Naive thymus-derived CD4-positive, alpha-beta T cell (primary cell): ENCODE results near the gene ANKRD9. TPM values are rescaled to one million over a fixed set of nuclear protein-coding genes. Genes with fewer than 3 reads are reported as not detected.
A peak's percentile ranks its signal among the peaks of the same experiment; 100 is the strongest.

Experiments
- ATAC-seq: fragments of 150-1000 bp; cut with Tn5 transposase; 2 replicates; pipeline ENCODE4 v1.10.0; 2021; ENCODE audit warnings: mild to moderate bottlenecking, moderate library complexity
- CTCF ChIA-PET: fragments of 350-600 bp; sonication (Branson Sonifier 250); formaldehyde crosslinking; loops from one replicate; lab custom pipeline; 2021; ENCODE audit warnings: antibody characterized with exemption; lab: Charles Lee
- POLR2A ChIA-PET: fragments of 350-600 bp; sonication (Branson Sonifier 250); formaldehyde crosslinking; loops from one replicate; lab custom pipeline; 2021; ENCODE audit warnings: antibody characterized with exemption, inconsistent platforms; lab: Charles Lee
- DNase-seq, 9 donors: peaks; one replicate each; pipeline versions ENCODE4 v3.0.0 to v3.0.0-alpha.2; 2020 to 2022; ENCODE audit warnings: mixed read lengths in 1 of 9
- H3K27ac ChIP-seq: one replicate; pipeline ENCODE4 v1.7.0; 2013; ENCODE audit warnings: mild to moderate bottlenecking, low read depth, low read length, moderate library complexity
- H3K27me3 ChIP-seq, 2 donors: one replicate each; pipeline ENCODE4 v1.7.0; 2013; ENCODE audit warnings: low read length in 2 of 2, mild to moderate bottlenecking in 2 of 2, moderate library complexity in 2 of 2; ENCODE audit not compliant: control insufficient read depth in 2 of 2, insufficient read depth in 2 of 2
- H3K36me3 ChIP-seq, 3 experiments: 1 replicate in 2 of 3; 2 replicates in 1 of 3; pipeline ENCODE4 v1.7.0; 2013; ENCODE audit warnings: low read length in 3 of 3, mild to moderate bottlenecking in 3 of 3, moderate library complexity in 1 of 3; ENCODE audit not compliant: insufficient read depth in 3 of 3, control insufficient read depth in 2 of 3
- H3K4me1 ChIP-seq, 2 donors: one replicate each; pipeline ENCODE4 v1.7.0; 2013; ENCODE audit warnings: low read length in 2 of 2, mild to moderate bottlenecking in 2 of 2, moderate library complexity in 1 of 2; ENCODE audit not compliant: control insufficient read depth in 2 of 2, insufficient read depth in 2 of 2
- H3K4me3 ChIP-seq: 2 replicates; pipeline ENCODE4 v1.7.0; 2013; ENCODE audit warnings: mild to moderate bottlenecking, low read length
- H3K9me3 ChIP-seq, 3 experiments: 1 replicate in 2 of 3; 2 replicates in 1 of 3; pipeline ENCODE4 v1.7.0; 2013; ENCODE audit warnings: low read length in 3 of 3; ENCODE audit not compliant: control insufficient read depth in 2 of 3
- H3K27ac Mint-ChIP-seq, 9 donors: one replicate each; pipeline ENCODE4 v1.8.0; 2020 to 2022; ENCODE audit warnings: mixed read lengths in 9 of 9, mild to moderate bottlenecking in 8 of 9, moderate library complexity in 5 of 9, inconsistent platforms in 2 of 9
- H3K27me3 Mint-ChIP-seq, 5 donors: one replicate each; pipeline ENCODE4 v1.8.0; 2021 to 2022; ENCODE audit warnings: mixed read lengths in 5 of 5, mild to moderate bottlenecking in 1 of 5
- H3K36me3 Mint-ChIP-seq, 5 donors: one replicate each; pipeline ENCODE4 v1.8.0; 2020 to 2022; ENCODE audit warnings: mixed read lengths in 5 of 5, mild to moderate bottlenecking in 3 of 5, inconsistent platforms in 1 of 5
- H3K4me1 Mint-ChIP-seq, 7 donors: one replicate each; pipeline ENCODE4 v1.8.0; 2020 to 2022; ENCODE audit warnings: mixed read lengths in 7 of 7, mild to moderate bottlenecking in 3 of 7, inconsistent platforms in 1 of 7
- H3K4me3 Mint-ChIP-seq, 10 donors: one replicate each; pipeline ENCODE4 v1.8.0; 2020 to 2022; ENCODE audit warnings: mild to moderate bottlenecking in 10 of 10, mixed read lengths in 10 of 10, moderate library complexity in 6 of 10, inconsistent platforms in 2 of 10
- H3K9me3 Mint-ChIP-seq, 11 donors: one replicate each; pipeline ENCODE4 v1.8.0; 2020 to 2022; ENCODE audit warnings: mixed read lengths in 11 of 11, mild to moderate bottlenecking in 4 of 11, inconsistent platforms in 1 of 11, moderate library complexity in 1 of 11
- intact Hi-C, 2 donors: fragments of 100-400 bp; cut with micrococcal nuclease; formaldehyde crosslinking; loops; one replicate each; pipeline ENCODE4 v1.15.1; 2023
- polyA plus RNA-seq, 2 donors: library from polyadenylated mRNA; unstranded; fragments of 300-500 nt; fragmentation: Illumina TruSeq; gene quantifications; one replicate each; pipeline ENCODE4 v1.2.3, GENCODE V29; 2021
- total RNA-seq, 6 experiments: library from RNA in 5 of 6; stranded (reverse) in 5 of 6; gene quantifications; 1 replicate in 5 of 6; 2 replicates in 1 of 6; pipeline ENCODE4 v1.2.3 and lab custom pipeline; 2021 to 2026

ANKRD9 gene
- total and polyA plus RNA-seq, 7 experiments from 2014 or later = 0.26 to 8.1 (median 1.4) TPM

DNA sequence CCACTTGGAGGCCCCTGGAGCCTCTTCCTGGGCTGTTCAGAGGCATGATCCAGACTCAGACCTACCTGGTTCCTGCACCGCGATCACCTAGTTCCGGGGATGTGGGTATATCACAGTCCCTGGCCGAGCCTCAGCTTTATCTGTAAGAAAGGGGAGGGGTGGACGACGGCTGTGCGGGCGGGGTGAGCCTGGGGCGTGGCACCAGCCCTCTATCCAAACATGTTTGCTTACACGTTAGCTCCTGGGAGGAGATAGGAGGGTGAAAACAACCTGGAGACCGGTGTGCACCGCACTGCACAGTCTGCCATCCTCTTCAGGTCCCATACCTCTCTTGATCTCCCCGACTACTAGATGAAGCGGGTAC, 1.2 kb downstream of the ANKRD9 start:
- no peak overlapping the region for H3K4me3 ChIP-seq
- H3K4me1 ChIP-seq = peaks cover 4 to 14% of the 10 kb centered on the region in 2 donors
- Mint-ChIP-seq H3K36me3 (peaks cover 0 to 4% (median 0%) of the 10 kb centered on the region in 5 donors), H3K4me1 (peaks cover 0 to 21% (median 10%) of the 10 kb centered on the region in 7 donors), H3K4me3 (peak overlapping the region; percentile 49 to 85 (median 72)), H3K27ac (peak overlapping the region in 8 of 9 donors; percentile 28 to 74 (median 54)), H3K9me3 (peaks cover 0 to 2% (median 0%) of the 10 kb centered on the region in 11 donors), H3K27me3 (no peaks in the 10 kb centered on the region)
- no peaks in the 10 kb centered on the region for H3K27me3 ChIP-seq
- no peaks in the 10 kb centered on the region for H3K9me3 ChIP-seq
- DNase-seq = peak in 5 of 9 donors; percentile 21 to 34 (median 24)
- intact Hi-C loops = loop anchor here (2.0 kb wide), 3 partner anchors 16 to 192 kb away; no protein-coding TSS in a partner anchor
- POLR2A ChIA-PET = no interaction called here
- CTCF ChIA-PET = interaction anchor here (1.0 kb wide), 1 partner anchor 70 kb away, joined by 5 read pairs; no protein-coding TSS in a partner anchor
- no peak overlapping the region for H3K27ac ChIP-seq
- no peaks in the 10 kb centered on the region for H3K36me3 ChIP-seq
- ATAC-seq = no peak

- Histone ChIP-seq H3K27ac (no peak overlapping the region), H3K9me3 (no peaks in the 10 kb centered on the region), H3K36me3 (no peaks in the 10 kb centered on the region), H3K4me1 (peaks cover 4 to 14% of the 10 kb centered on the region in 2 donors), H3K27me3 (no peaks in the 10 kb centered on the region), H3K4me3 (no peak overlapping the region)
- ATAC-seq (no peak), DNase-seq (peak in 1 of 9 donors; percentile 20)
- ChIA-PET CTCF (interaction anchor here (1.0 kb wide), 1 partner anchor 69 kb away, joined by 5 read pairs; no protein-coding TSS in a partner anchor), POLR2A (no interaction called here)
- peaks cover 0 to 2% (median 0%) of the 10 kb centered on the region in 11 donors for H3K9me3 Mint-ChIP-seq
- peak overlapping the region; percentile 19 to 85 (median 72) for H3K4me3 Mint-ChIP-seq
- intact Hi-C loops = loop anchor here (2.0 kb wide), 3 partner anchors 17 to 191 kb away; no protein-coding TSS in a partner anchor
- peaks cover 0 to 4% (median 0%) of the 10 kb centered on the region in 5 donors for H3K36me3 Mint-ChIP-seq
- peaks cover 0 to 21% (median 10%) of the 10 kb centered on the region in 7 donors for H3K4me1 Mint-ChIP-seq
- H3K27me3 Mint-ChIP-seq = no peaks in the 10 kb centered on the region
- peak overlapping the region in 7 of 9 donors; percentile 22 to 74 (median 53) for H3K27ac Mint-ChIP-seq
Observed at GRCh38 chr14:102507857-102508312, 1.7 kb downstream of the ANKRD9 start.

DNA sequence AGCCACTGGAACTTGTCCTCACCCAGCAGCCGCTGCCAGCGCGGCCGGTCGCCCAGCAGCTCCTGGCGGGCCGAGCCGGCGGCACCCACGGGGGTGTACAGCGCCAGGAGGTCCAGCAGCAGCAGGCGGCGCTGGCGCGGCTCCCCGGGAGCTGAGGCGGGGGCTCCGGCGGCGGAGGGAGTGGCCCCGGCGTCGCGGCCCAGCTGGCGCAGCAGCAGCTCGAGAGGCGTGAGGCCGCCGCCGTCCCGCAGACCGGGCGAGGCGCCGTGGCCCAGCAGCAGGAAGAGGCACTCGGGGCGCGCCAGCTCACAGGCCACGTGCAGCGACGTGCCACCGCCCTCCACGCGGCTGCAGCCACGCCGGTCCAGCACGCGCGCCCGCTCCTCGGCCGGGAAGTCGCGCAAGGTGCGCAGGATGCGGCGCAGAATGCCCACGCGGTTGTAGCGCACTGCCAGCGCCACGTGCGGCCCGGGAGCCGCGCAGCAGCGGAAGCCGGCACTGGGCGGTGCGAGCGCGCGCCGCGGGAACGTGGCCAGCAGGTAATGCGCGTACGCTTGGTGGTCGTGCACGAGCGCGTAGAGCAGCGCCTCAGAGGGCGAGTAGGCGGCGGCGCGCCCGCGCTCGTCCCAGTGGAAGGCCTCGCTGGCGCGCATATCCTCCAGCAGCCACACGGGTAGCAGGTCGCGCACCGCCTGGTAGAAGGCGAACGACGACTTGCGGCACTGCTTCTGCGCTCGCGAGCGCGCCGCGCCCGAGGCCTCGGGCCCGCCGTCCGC, 2.3 kb downstream of the ANKRD9 start:
- Mint-ChIP-seq H3K27me3 (no peaks in the 10 kb centered on the region), H3K4me1 (peaks cover 0 to 21% (median 10%) of the 10 kb centered on the region in 7 donors), H3K9me3 (peaks cover 0 to 2% (median 0%) of the 10 kb centered on the region in 11 donors), H3K4me3 (no peak overlapping the region), H3K27ac (no peak overlapping the region), H3K36me3 (peaks cover 0 to 4% (median 0%) of the 10 kb centered on the region in 5 donors)
- H3K27me3 ChIP-seq = no peaks in the 10 kb centered on the region
- DNase-seq (peak in 1 of 9 donors; percentile 9), ATAC-seq (no peak)
- no peak overlapping the region for H3K27ac ChIP-seq
- POLR2A ChIA-PET = no interaction called here
- intact Hi-C loops = no loop called here
- CTCF ChIA-PET = no interaction called here
- no peak overlapping the region for H3K4me3 ChIP-seq
- peaks cover 4 to 14% of the 10 kb centered on the region in 2 donors for H3K4me1 ChIP-seq
- H3K36me3 ChIP-seq = no peaks in the 10 kb centered on the region
- H3K9me3 ChIP-seq = no peaks in the 10 kb centered on the region

- peak overlapping the region in 2 of 9 donors; percentile 22 to 56 for H3K27ac Mint-ChIP-seq
- H3K4me1 ChIP-seq = peaks cover 4 to 13% of the 10 kb centered on the region in 2 donors
Observed at GRCh38 chr14:102506626-102506925, 3.0 kb downstream of the ANKRD9 start.

GRCh38 chr14:102505775-102506625, 3.6 kb downstream of the ANKRD9 start:
- Mint-ChIP-seq H3K27ac (peak overlapping the region in 1 of 9 donors; percentile 25), H3K9me3 (peaks cover 0 to 2% (median 0%) of the 10 kb centered on the region in 11 donors)

More at GRCh38 chr14:102506626-102506925, 3.0 kb downstream of the ANKRD9 start:
- peaks cover 0 to 17% (median 10%) of the 10 kb centered on the region in 7 donors for H3K4me1 Mint-ChIP-seq
- peaks cover 0 to 4% (median 0%) of the 10 kb centered on the region in 5 donors for H3K36me3 Mint-ChIP-seq
- no peaks in the 10 kb centered on the region for H3K36me3 ChIP-seq
- intact Hi-C loops = no loop called here
- H3K27ac ChIP-seq = no peak overlapping the region
- no peak for ATAC-seq
- ChIA-PET POLR2A (no interaction called here), CTCF (no interaction called here)
- H3K27me3 ChIP-seq = no peaks in the 10 kb centered on the region
- H3K9me3 ChIP-seq = no peaks in the 10 kb centered on the region
- no peak for DNase-seq
- H3K27me3 Mint-ChIP-seq = no peaks in the 10 kb centered on the region
- peak overlapping the region in 3 of 10 donors; percentile 29 to 77 (median 36) for H3K4me3 Mint-ChIP-seq
- H3K9me3 Mint-ChIP-seq = peaks cover 0 to 2% (median 0%) of the 10 kb centered on the region in 11 donors
- no peak overlapping the region for H3K4me3 ChIP-seq

DNA sequence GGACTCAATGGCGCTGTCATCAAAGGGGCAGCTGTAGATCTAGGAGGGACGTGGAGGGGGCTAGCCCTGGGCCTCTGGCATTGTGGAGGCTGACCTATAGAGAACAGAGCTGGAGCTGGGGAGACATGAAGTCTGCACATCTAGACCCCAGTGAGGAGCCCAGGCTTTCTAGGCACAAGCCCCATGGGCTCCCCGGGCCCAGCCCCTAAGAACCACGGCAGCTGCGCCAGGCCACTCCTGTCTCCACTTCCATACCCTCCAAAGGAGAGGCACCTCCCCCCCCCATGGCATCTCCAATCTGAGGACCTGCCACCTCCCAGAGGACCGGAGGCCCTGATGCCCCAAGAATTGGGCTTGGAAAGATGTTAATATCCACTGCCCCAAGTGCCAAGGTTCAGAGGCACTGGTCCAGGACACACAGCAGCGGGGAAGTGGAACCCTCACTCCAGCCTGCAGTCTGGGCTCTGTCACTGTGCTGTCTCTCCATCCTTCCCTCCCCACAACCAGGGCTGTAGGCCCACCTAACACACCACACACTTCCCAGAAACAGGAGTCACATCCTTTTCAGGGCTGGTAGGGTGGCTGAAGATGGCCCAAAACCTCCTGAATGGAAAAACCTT, 4.5 kb downstream of the ANKRD9 start:
- Histone ChIP-seq H3K4me3 (no peak overlapping the region), H3K36me3 (no peaks in the 10 kb centered on the region), H3K27me3 (no peaks in the 10 kb centered on the region), H3K27ac (no peak overlapping the region), H3K9me3 (no peaks in the 10 kb centered on the region), H3K4me1 (no peaks in the 10 kb centered on the region)
- no peaks in the 10 kb centered on the region for H3K27me3 Mint-ChIP-seq
- peaks cover 0 to 15% (median 5%) of the 10 kb centered on the region in 7 donors for H3K4me1 Mint-ChIP-seq
- CTCF ChIA-PET = interaction anchor here (0.5 to 0.7 kb wide), 2 partner anchors 11 to 466 kb away, joined by 3 read pairs; no protein-coding TSS in a partner anchor
- no peak overlapping the region for H3K4me3 Mint-ChIP-seq
- peaks cover 0 to 4% (median 0%) of the 10 kb centered on the region in 5 donors for H3K36me3 Mint-ChIP-seq
- H3K27ac Mint-ChIP-seq = peak overlapping the region in 1 of 9 donors; percentile 43
- POLR2A ChIA-PET = no interaction called here
- intact Hi-C loops = no loop called here
- peaks cover 0 to 2% (median 0%) of the 10 kb centered on the region in 11 donors for H3K9me3 Mint-ChIP-seq
- ATAC-seq (no peak), DNase-seq (no peak)

More at GRCh38 chr14:102505775-102506625, 3.6 kb downstream of the ANKRD9 start:
- H3K27me3 Mint-ChIP-seq = no peaks in the 10 kb centered on the region
- ChIA-PET CTCF (no interaction called here), POLR2A (no interaction called here)
- H3K9me3 ChIP-seq = no peaks in the 10 kb centered on the region
- peaks cover 4 to 8% of the 10 kb centered on the region in 2 donors for H3K4me1 ChIP-seq
- peaks cover 0 to 4% (median 0%) of the 10 kb centered on the region in 5 donors for H3K36me3 Mint-ChIP-seq
- no peak overlapping the region for H3K4me3 Mint-ChIP-seq
- DNase-seq (no peak), ATAC-seq (no peak)
- no peak overlapping the region for H3K27ac ChIP-seq
- H3K36me3 ChIP-seq = no peaks in the 10 kb centered on the region
- intact Hi-C loops = no loop called here
- H3K27me3 ChIP-seq = no peaks in the 10 kb centered on the region
- H3K4me3 ChIP-seq = no peak overlapping the region
- H3K4me1 Mint-ChIP-seq = peaks cover 0 to 14% (median 9%) of the 10 kb centered on the region in 7 donors
